Activated naive CD8-positive, alpha-beta T cell treated with anti-CD3 and anti-CD28 coated beads, Interleukin-2, amount 10 ng/mL, durations not matched to agents 7 days and 5 days (primary cell): ENCODE measurements around the gene FYN. TPM values are rescaled to one million over a fixed set of nuclear protein-coding genes. Genes with fewer than 3 reads are reported as not detected.

Experiments used
- ATAC-seq: fragments of 150-1000 bp; cut with Tn5 transposase; one replicate; pipeline ENCODE4 v1.10.0; 2021; ENCODE audit warnings: low read depth, moderate library complexity
- POLR2A ChIA-PET: fragments of 350-600 bp; sonication (Branson Sonifier 250); formaldehyde crosslinking; loops from one replicate; lab custom pipeline; 2021; ENCODE audit warnings: antibody characterized with exemption; lab: Charles Lee
- DNase-seq: peaks from one replicate; pipeline ENCODE4 v3.0.0; 2021
- H3K27ac Mint-ChIP-seq: one replicate; pipeline ENCODE4 v1.8.0; 2022; ENCODE audit warnings: mild to moderate bottlenecking, mixed read lengths
- H3K27me3 Mint-ChIP-seq: one replicate; pipeline ENCODE4 v1.8.0; 2022; ENCODE audit warnings: mild to moderate bottlenecking, moderate library complexity, mixed read lengths
- H3K36me3 Mint-ChIP-seq: one replicate; pipeline ENCODE4 v1.8.0; 2021; ENCODE audit warnings: mild to moderate bottlenecking, mixed read lengths
- H3K4me1 Mint-ChIP-seq: one replicate; pipeline ENCODE4 v1.8.0; 2021; ENCODE audit warnings: mixed read lengths
- H3K4me3 Mint-ChIP-seq: one replicate; pipeline ENCODE4 v1.8.0; 2022; ENCODE audit warnings: mild to moderate bottlenecking, moderate library complexity, mixed read lengths
- H3K9me3 Mint-ChIP-seq: one replicate; pipeline ENCODE4 v1.8.0; 2021; ENCODE audit warnings: mixed read lengths
- total RNA-seq, 2 experiments: library from RNA; stranded (reverse); gene quantifications; one replicate each; pipeline ENCODE4 v1.2.3, GENCODE V29; 2021

FYN gene
- total RNA-seq, 2 experiments from 2014 or later: 363 to 409 TPM

DNA sequence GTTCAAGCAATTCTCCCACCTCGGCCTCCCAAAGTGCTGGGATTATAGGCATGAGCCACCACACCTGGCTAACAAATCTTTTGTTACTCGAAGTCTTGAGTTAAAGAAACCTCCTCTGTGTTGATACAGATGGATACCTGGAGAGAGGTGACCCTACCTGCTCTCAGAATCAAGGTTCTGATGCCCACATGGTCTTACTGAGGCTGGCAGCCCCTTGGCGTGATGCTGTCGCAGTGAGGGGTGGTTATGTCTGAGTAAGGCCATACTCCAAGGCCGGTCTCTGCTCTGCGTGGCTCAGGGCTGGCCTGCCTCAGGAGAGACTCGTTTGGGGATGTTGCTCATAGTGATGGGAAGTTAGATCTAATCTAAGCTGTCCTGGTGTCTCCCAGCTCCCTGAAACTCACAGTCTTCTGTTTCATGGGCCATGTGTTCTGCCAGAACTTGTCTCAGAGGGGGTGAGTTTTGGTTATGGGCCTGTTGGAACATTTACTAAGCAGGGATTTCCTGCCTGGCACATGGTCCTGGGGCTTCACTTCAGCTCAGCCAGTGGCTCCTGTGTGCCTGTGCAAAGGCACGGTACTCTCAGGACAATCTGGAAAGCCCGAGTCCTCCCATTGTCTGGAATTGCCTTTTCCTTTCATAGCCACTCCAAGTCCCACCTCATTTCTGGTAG, 250.1 kb downstream of the FYN start:
- no peaks in the 10 kb centered on the region for H3K4me1 Mint-ChIP-seq
- POLR2A ChIA-PET: no interaction called here
- no peak overlapping the region for H3K27ac Mint-ChIP-seq
- H3K27me3 Mint-ChIP-seq: peaks cover 8% of the 10 kb centered on the region
- H3K4me3 Mint-ChIP-seq: no peak overlapping the region
- H3K9me3 Mint-ChIP-seq: no peaks in the 10 kb centered on the region
- ATAC-seq (no peak), DNase-seq (no peak)
- H3K36me3 Mint-ChIP-seq: no peaks in the 10 kb centered on the region

DNA sequence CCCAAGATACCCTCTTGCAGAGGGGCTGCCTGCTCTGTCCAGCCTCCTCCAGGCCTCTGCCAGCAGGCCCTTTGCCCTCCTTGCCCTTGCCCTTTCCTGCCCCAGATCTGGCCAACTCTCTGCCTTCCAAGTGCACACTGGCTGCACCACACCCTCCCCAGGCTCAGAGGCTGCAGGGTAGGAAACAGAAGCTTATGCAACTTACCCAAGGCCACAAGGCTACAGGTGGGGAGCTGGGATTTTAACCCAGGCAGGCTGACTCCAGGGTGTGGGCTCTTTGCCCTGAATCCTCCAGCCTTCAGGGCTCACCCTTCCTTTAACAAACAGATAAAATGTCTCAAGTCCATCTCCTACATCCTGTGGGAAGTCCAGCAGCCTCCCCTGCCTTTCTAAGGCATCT, 253.1 kb downstream of the FYN start:
- H3K27me3 Mint-ChIP-seq: peaks cover 13% of the 10 kb centered on the region
- no peaks in the 10 kb centered on the region for H3K36me3 Mint-ChIP-seq
- DNase-seq: no peak
- H3K4me3 Mint-ChIP-seq: no peak overlapping the region
- ATAC-seq: no peak
- POLR2A ChIA-PET: no interaction called here
- no peaks in the 10 kb centered on the region for H3K9me3 Mint-ChIP-seq
- H3K27ac Mint-ChIP-seq: no peak overlapping the region
- no peaks in the 10 kb centered on the region for H3K4me1 Mint-ChIP-seq

DNA sequence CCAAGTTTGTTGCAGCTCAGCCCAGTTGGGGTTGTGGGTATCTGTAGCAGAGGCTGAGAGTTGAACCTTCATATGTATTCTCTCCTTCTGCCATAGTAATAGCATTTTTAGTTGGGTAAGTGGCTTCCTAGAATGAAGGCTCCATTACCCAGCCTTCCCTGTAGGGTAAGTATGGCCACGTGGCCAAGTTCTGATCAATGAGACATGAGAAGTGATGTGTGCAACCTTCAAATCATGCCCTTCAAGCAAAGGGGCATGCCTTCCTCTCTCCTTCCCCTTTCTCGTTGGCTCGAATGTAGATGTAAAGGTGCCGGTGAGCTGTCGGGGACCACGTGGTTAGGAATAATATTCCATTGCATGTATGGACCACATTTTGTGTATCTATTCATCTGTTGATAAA, 254.8 kb downstream of the FYN start:
- ATAC-seq (no peak), DNase-seq (no peak)
- POLR2A ChIA-PET: no interaction called here

DNA sequence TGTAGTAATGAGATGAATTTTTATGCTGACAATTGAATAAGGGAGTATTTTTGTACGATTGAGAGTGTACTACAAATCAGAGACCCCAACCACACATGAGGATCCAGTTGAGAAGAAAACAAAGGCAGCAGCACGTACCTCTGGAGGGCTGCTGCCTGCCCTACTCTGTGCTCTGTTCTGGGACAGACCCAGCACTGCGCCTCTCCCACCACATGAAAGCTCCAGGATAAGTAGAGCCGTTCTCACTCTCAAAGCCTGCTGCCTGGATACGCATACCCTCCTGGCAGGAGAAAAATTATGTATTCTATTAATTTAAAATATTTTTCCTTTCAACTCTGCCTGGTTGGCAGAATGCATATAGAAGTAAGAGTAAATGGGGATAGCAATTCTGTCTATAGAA, 256.1 kb downstream of the FYN start:
- ATAC-seq (no peak), DNase-seq (no peak)
- H3K4me1 Mint-ChIP-seq: no peaks in the 10 kb centered on the region
- peaks cover 4% of the 10 kb centered on the region for H3K9me3 Mint-ChIP-seq
- peaks cover 21% of the 10 kb centered on the region for H3K27me3 Mint-ChIP-seq
- H3K27ac Mint-ChIP-seq: no peak overlapping the region
- peaks cover 3% of the 10 kb centered on the region for H3K36me3 Mint-ChIP-seq
- POLR2A ChIA-PET: interaction anchor here (0.7 kb wide), 1 partner anchor 11 kb away, joined by 6 read pairs; no protein-coding TSS in a partner anchor
- H3K4me3 Mint-ChIP-seq: no peak overlapping the region

More for the DNA sequence above, 254.8 kb downstream of the FYN start:
- H3K4me1 Mint-ChIP-seq: no peaks in the 10 kb centered on the region
- no peaks in the 10 kb centered on the region for H3K36me3 Mint-ChIP-seq
- no peak overlapping the region for H3K4me3 Mint-ChIP-seq
- no peaks in the 10 kb centered on the region for H3K9me3 Mint-ChIP-seq
- no peak overlapping the region for H3K27ac Mint-ChIP-seq
- peaks cover 18% of the 10 kb centered on the region for H3K27me3 Mint-ChIP-seq

DNA sequence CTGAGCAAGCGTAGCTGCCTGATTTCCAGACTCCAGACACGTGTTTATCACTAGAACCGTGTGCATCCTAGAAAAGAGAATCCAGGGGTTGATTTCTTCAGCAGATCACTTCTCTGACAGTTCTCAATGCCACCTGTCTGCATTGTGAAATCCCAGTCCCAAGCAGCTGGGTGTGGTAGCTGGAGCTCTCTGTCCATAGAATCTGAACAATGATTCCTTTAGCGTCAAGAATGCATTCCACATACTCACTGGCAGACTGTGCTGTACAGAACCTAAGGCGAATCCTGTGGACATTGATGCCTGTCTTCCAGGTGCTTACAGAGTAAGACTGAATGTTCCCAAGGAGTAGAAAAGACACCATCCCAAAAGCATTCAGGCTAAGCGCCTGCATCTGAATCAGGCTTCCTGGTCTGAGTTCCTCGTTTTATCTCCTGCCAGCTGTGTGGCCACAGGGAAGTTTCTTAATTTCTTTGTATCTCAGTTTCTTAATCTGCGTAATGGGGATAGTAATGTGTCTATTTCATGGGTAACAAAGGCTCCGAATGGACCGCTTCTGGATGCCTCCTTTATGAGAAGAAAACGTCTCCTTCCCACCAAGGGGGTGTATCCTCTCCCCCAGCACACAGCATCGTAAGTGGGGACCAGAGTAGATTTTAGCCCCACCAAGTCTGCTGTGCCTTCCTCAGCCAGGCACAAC, 257.2 kb downstream of the FYN start:
- POLR2A ChIA-PET: interaction anchor here (0.8 kb wide), 1 partner anchor 10 kb away, joined by 3 read pairs; the partner anchor contains the start of gene TRAF3IP2
- peaks cover 4% of the 10 kb centered on the region for H3K36me3 Mint-ChIP-seq
- no peaks in the 10 kb centered on the region for H3K4me1 Mint-ChIP-seq
- no peak overlapping the region for H3K4me3 Mint-ChIP-seq
- H3K27ac Mint-ChIP-seq: no peak overlapping the region
- DNase-seq (no peak), ATAC-seq (no peak)
- H3K27me3 Mint-ChIP-seq: peaks cover 21% of the 10 kb centered on the region
- H3K9me3 Mint-ChIP-seq: peaks cover 6% of the 10 kb centered on the region

DNA sequence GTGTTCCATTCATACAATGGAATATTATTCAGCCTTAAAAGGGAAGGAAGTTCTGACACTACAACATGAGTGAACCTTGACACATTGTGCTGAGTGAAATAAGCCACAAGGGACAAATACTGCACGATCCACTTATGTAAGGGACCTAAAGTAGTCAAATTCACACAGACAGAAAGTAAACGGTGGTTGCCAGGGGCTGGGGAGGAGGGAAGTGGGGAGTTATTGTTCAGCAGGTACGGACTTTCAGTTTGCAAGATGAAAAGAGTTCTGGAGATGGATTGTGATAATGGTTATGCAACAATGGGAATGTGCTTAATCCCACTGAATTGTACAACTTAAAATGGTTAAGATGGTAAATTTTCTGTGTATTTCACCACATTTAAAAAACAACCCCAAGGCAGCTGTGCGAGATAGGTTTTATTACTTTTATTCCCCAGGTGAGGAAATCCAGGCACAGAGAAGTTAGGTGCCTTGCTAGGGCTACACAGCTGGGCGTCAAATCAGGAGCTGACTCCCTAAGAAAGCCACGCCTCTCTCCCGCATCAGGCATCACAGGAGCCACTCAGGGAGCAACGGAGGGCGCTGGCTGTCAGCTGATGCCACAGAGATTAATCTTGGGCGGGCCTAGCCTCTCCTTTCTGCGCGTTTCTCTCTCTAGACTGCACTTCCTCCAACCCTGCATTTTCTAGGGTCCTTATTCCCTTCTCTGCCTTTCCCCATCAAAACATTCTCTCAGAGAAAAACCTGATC, 258.2 kb downstream of the FYN start:
- peaks cover 4% of the 10 kb centered on the region for H3K36me3 Mint-ChIP-seq
- no peak overlapping the region for H3K4me3 Mint-ChIP-seq
- peaks cover 15% of the 10 kb centered on the region for H3K27me3 Mint-ChIP-seq
- no peaks in the 10 kb centered on the region for H3K4me1 Mint-ChIP-seq
- POLR2A ChIA-PET: no interaction called here
- H3K27ac Mint-ChIP-seq: no peak overlapping the region
- ATAC-seq (no peak), DNase-seq (no peak)
- peaks cover 6% of the 10 kb centered on the region for H3K9me3 Mint-ChIP-seq

DNA sequence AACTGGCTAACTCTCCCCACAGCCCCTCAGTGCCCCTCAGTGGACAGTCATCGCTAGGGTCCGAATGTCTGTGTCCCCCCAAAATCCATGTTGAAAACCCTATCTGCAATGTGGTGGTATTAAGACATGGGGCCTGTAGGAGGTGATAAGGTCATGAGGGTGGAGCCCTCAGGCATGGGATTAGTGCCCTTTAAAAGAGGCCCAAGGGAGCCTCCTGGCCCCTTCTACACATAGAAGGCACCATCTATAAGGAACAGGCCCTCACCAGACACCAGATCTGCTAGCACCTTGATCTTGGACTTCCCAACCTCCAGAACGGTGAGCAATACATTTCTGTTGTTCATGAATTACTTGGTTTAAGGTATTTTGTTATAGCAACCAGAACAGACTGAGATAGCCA, 260.9 kb downstream of the FYN start:
- no peak for ATAC-seq

DNA sequence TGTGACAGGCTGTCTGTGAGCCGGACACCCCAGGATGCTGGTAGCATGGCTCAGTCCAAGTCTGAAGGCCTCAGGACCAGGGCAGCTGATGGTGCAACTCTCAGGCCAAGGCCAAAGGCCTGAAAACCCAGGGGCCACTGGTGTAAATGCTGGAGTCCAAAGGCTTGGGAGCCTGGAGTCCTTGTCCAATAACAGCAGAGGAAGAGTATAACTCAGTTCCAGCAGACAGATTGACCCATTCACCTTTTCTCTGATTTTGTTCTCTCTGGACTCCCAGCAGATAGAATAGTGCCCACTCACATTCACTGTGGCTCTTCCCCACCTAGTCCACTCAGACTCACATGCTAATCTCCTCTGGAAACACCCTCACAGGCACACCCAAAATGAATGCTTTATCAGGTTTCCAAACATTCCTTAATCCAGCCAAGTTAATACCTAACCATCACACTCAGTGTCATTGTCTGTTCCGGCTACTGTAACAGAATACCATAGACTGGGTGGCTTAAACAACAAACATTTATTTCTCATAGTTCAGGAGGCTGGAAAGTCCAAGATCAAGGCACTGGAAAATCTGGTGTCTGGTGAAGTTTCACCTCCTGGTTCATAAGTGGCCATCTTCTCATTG, 262.6 kb downstream of the FYN start:
- no peak overlapping the region for H3K27ac Mint-ChIP-seq
- DNase-seq (no peak), ATAC-seq (no peak)
- peaks cover 4% of the 10 kb centered on the region for H3K36me3 Mint-ChIP-seq
- peaks cover 6% of the 10 kb centered on the region for H3K9me3 Mint-ChIP-seq
- POLR2A ChIA-PET: no interaction called here
- H3K4me1 Mint-ChIP-seq: peaks cover 3% of the 10 kb centered on the region
- no peak overlapping the region for H3K4me3 Mint-ChIP-seq
- H3K27me3 Mint-ChIP-seq: peaks cover 8% of the 10 kb centered on the region

More for the DNA sequence above, 260.9 kb downstream of the FYN start:
- Mint-ChIP-seq H3K9me3 (peaks cover 6% of the 10 kb centered on the region), H3K36me3 (peaks cover 4% of the 10 kb centered on the region), H3K4me1 (no peaks in the 10 kb centered on the region), H3K27ac (no peak overlapping the region), H3K4me3 (no peak overlapping the region), H3K27me3 (peaks cover 13% of the 10 kb centered on the region)
- POLR2A ChIA-PET: no interaction called here
- DNase-seq: no peak

Other genes starting within 250 kb of the FYN start
- not detected for gene CCN6, start 180.7 kb upstream of the FYN start, total RNA-seq
- gene TUBE1, start 214.0 kb upstream of the FYN start, total RNA-seq: 10 to 100 TPM; 27.6 to 28.2 TPM
- gene FAM229B, start 214.1 kb upstream of the FYN start, total RNA-seq: 1 to 10 TPM; 1.9 to 2.3 TPM